HepG2 (cell line): ENCODE results near the gene CD72. TPM values are rescaled to one million over a fixed set of nuclear protein-coding genes. Genes with fewer than 3 reads are reported as not detected.

Experiments used
- DDIT3 ChIP-seq: sonication (generic); formaldehyde crosslinking; IDR thresholded peaks from 2 replicates; pipeline ENCODE4 v1.4.0; 2020; ENCODE audit warnings: mild to moderate bottlenecking, missing genetic modification reagents
- MAFG ChIP-seq: sonication (generic); formaldehyde crosslinking; IDR thresholded peaks from 2 replicates; pipeline ENCODE4 v1.5.1; 2020; ENCODE audit warnings: mild to moderate bottlenecking, missing genetic modification reagents
- POGK ChIP-seq: sonication (generic); formaldehyde crosslinking; conservative IDR thresholded peaks from 2 replicates; pipeline ENCODE4 v1.8.0; 2022; ENCODE audit warnings: mild to moderate bottlenecking, moderate library complexity, missing genetic modification reagents
- RCOR2 ChIP-seq: IDR thresholded peaks from 2 replicates; pipeline ENCODE4 v1.6.1; 2016; ENCODE audit warnings: missing biosample characterization, missing genetic modification reagents
- TRAFD1 ChIP-seq: sonication (generic); formaldehyde crosslinking; IDR thresholded peaks from 2 replicates; pipeline ENCODE4 v1.5.1; 2020; ENCODE audit warnings: missing genetic modification reagents, mild to moderate bottlenecking, borderline replicate concordance
- ZNF20 ChIP-seq: sonication (generic); formaldehyde crosslinking; IDR thresholded peaks from 2 replicates; pipeline ENCODE4 v1.4.0; 2020; ENCODE audit warnings: mild to moderate bottlenecking, moderate library complexity, missing genetic modification reagents
- ZNF407 ChIP-seq: sonication (generic); formaldehyde crosslinking; IDR thresholded peaks from one replicate; pipeline ENCODE4 v1.5.1; 2020; ENCODE audit warnings: mild to moderate bottlenecking, missing genetic modification reagents; ENCODE audit errors: not compliant biosample characterization
- ZNF441 ChIP-seq: sonication (generic); formaldehyde crosslinking; IDR thresholded peaks from 2 replicates; pipeline ENCODE4 v1.7.0; 2021; ENCODE audit warnings: missing genetic modification reagents, borderline replicate concordance
- ZNF446 ChIP-seq: sonication (generic); formaldehyde crosslinking; IDR thresholded peaks from 2 replicates; pipeline ENCODE4 v1.5.0; 2020; ENCODE audit warnings: mild to moderate bottlenecking, missing genetic modification reagents
- ZNF607 ChIP-seq: sonication (generic); formaldehyde crosslinking; IDR thresholded peaks from 2 replicates; pipeline ENCODE4 v1.5.1; 2020; ENCODE audit warnings: missing genetic modification reagents, mild to moderate bottlenecking, borderline replicate concordance
- ZNF629 ChIP-seq: sonication (generic); formaldehyde crosslinking; conservative IDR thresholded peaks from 2 replicates; pipeline ENCODE4 v1.5.0; 2020; ENCODE audit warnings: missing genetic modification reagents
- ZNF687 ChIP-seq: sonication (generic); formaldehyde crosslinking; IDR thresholded peaks from 2 replicates; pipeline ENCODE4 v1.5.1; 2020; ENCODE audit warnings: mild to moderate bottlenecking, missing genetic modification reagents, moderate library complexity
- polyA plus RNA-seq, 8 experiments: library from polyadenylated mRNA; depleted of rRNA in 3 of 8; stranded (reverse) in 7 of 8; unstranded in 1 of 8; fragments of >200 nt; fragmentation: Illumina TruSeq in 4 of 8; extraction: Trizol in 4 of 8; gene quantifications; 2 replicates each; pipeline versions ENCODE4 v1.2.1 to v1.2.3, GENCODE V29; 2011 to 2016; ENCODE audit warnings: low read depth in 4 of 8, missing spikeins in 1 of 8, mixed read lengths in 1 of 8; ENCODE audit not compliant: insufficient read depth in 1 of 8
- total RNA-seq, 5 experiments: library from RNA; depleted of rRNA; stranded (reverse); fragments of >200 nt; fragmentation: Illumina TruSeq; extraction: Trizol; gene quantifications; 2 replicates each; pipeline ENCODE4 v1.2.3, GENCODE V29; 2016; ENCODE audit warnings: low read depth in 1 of 5

CD72 gene
- total and polyA plus RNA-seq, 2 of the 13 experiments (the other 11 are each of a cell fraction or from before 2014, with no cell fraction given) = 0.18 to 1.1 TPM

- TF ChIP-seq POGK (CRISPR knock-in tag) (peak; percentile 95), MAFG (CRISPR knock-in tag) (no peak), ZNF687 (CRISPR knock-in tag) (peak; percentile 98), ZNF441 (CRISPR knock-in tag) (peak; percentile 63; the same call in 1 of the 2 replicates), ZNF407 (CRISPR knock-in tag) (peak; percentile 75), ZNF20 (CRISPR knock-in tag) (no peak), ZNF607 (CRISPR knock-in tag) (peak; percentile 98), ZNF446 (CRISPR knock-in tag) (no peak), ZNF629 (peak; percentile 76), DDIT3 (CRISPR knock-in tag) (0 out of 2 replicates have a peak, but pooled peaks have one; percentile 53), TRAFD1 (CRISPR knock-in tag) (no peak; the same call in 1 of the 2 replicates), RCOR2 (CRISPR knock-in tag) (peak; percentile 78)
These were observed 39.4 kb upstream of the CD72 start, which contains the start of gene RMRP (continued) for GRCh38 chr9:35657546-35658136.
